CD4-positive, alpha-beta T cell (primary cell): Measurements from ENCODE around the gene UPK1B. TPM values are rescaled to one million over a fixed set of nuclear protein-coding genes. Genes with fewer than 3 reads are reported as not detected.

Experiments used
- ATAC-seq: fragments of 200-7000 bp; cut with Tn5 transposase; one replicate; pipeline ENCODE4 v1.10.0; 2022; ENCODE audit warnings: mild to moderate bottlenecking; ENCODE audit not compliant: poor library complexity
- CTCF ChIA-PET: fragments of 350-600 bp; sonication (Branson Sonifier 250); formaldehyde crosslinking; loops from one replicate; lab custom pipeline; 2021; ENCODE audit warnings: antibody characterized with exemption, inconsistent platforms; lab: Charles Lee
- POLR2A ChIA-PET: fragments of 350-600 bp; sonication (Branson Sonifier 250); formaldehyde crosslinking; loops from one replicate; lab custom pipeline; 2021; ENCODE audit warnings: antibody characterized with exemption, inconsistent platforms; lab: Charles Lee
- DNase-seq, 14 experiments: peaks; one replicate each; pipeline ENCODE4 v3.0.0-alpha.2; 2013 to 2020; ENCODE audit warnings: mixed read lengths in 2 of 14
- H3K27ac ChIP-seq, 2 donors: one replicate each; pipeline versions ENCODE4 v1.5.1 to v1.7.0; 2013; ENCODE audit warnings: low read length in 2 of 2, low read depth in 1 of 2, mild to moderate bottlenecking in 1 of 2
- H3K27me3 ChIP-seq, 2 experiments: 1 replicate in 1 of 2; 2 replicates in 1 of 2; pipeline versions ENCODE4 v1.6.1 to v1.7.0; 2013; ENCODE audit warnings: low read length in 2 of 2, control low read depth in 1 of 2, mild to moderate bottlenecking in 1 of 2, moderate library complexity in 1 of 2; ENCODE audit not compliant: insufficient read depth in 2 of 2, control insufficient read depth in 1 of 2
- H3K36me3 ChIP-seq: one replicate; pipeline ENCODE4 v1.6.1; 2013; ENCODE audit warnings: low read length, control low read depth; ENCODE audit not compliant: insufficient read depth
- H3K4me1 ChIP-seq: one replicate; pipeline ENCODE4 v1.6.1; 2013; ENCODE audit warnings: low read length, control low read depth; ENCODE audit not compliant: insufficient read depth
- H3K4me3 ChIP-seq: one replicate; pipeline ENCODE4 v1.5.1; 2013; ENCODE audit warnings: mild to moderate bottlenecking, low read length, moderate library complexity
- H3K9me3 ChIP-seq, 2 experiments: 1 replicate in 1 of 2; 2 replicates in 1 of 2; pipeline versions ENCODE4 v1.6.1 to v1.7.0; 2013; ENCODE audit warnings: low read length in 2 of 2, mild to moderate bottlenecking in 2 of 2, control low read depth in 1 of 2, moderate library complexity in 1 of 2; ENCODE audit not compliant: control insufficient read depth in 1 of 2, insufficient read depth in 1 of 2
- H3K27ac Mint-ChIP-seq: one replicate; pipeline ENCODE4 v1.8.0; 2020; ENCODE audit warnings: mixed read lengths
- H3K27me3 Mint-ChIP-seq: one replicate; pipeline ENCODE4 v1.8.0; 2021; ENCODE audit warnings: mixed read lengths
- H3K36me3 Mint-ChIP-seq: one replicate; pipeline ENCODE4 v1.8.0; 2021; ENCODE audit warnings: low read depth, mixed read lengths
- H3K4me1 Mint-ChIP-seq: one replicate; pipeline ENCODE4 v1.8.0; 2021; ENCODE audit warnings: low read depth, mixed read lengths
- H3K4me3 Mint-ChIP-seq: one replicate; pipeline ENCODE4 v1.8.0; 2020; ENCODE audit warnings: mild to moderate bottlenecking, mixed read lengths
- H3K9me3 Mint-ChIP-seq: one replicate; pipeline ENCODE4 v1.8.0; 2020; ENCODE audit warnings: mixed read lengths
- CTCF ChIP-seq: fragments of 200-600 bp; IDR thresholded peaks from one replicate; pipeline ENCODE4 v1.8.0; 2022; ENCODE audit warnings: antibody characterized with exemption, mild to moderate bottlenecking
- intact Hi-C, 2 experiments: fragments of 100-400 bp; cut with DNase I in 1 of 2; cut with micrococcal nuclease in 1 of 2; formaldehyde crosslinking; loops; one replicate each; pipeline versions ENCODE4 v1.15.1 to v1.9.0; 2023 to 2025; cut with DNase I, micrococcal nuclease
- total RNA-seq, 174 experiments: library from RNA in 2 of 174; stranded (reverse) in 2 of 174; gene quantifications; one replicate each; pipeline ENCODE4 v1.2.3 and lab custom pipeline; 2021 to 2026

The UPK1B gene
- total RNA-seq, 2 experiments from 2014 or later: not detected

GRCh38 chr3:119238363-119238762 is 65.0 kb downstream of the UPK1B start:
- H3K36me3 Mint-ChIP-seq: peaks cover 35% of the 10 kb centered on the region
- intact Hi-C loops: loop anchor here in 1 of 2 experiments (5.0 kb wide), 1 partner anchor 36 kb away; no protein-coding TSS in a partner anchor
- H3K4me1 ChIP-seq: peaks cover 50% of the 10 kb centered on the region
- peak overlapping the region; percentile 93 for H3K4me3 Mint-ChIP-seq
- ATAC-seq (no peak), DNase-seq (peak in 2 of 14 experiments; percentile 27 to 41)
- peaks cover 33% of the 10 kb centered on the region for H3K36me3 ChIP-seq
- H3K9me3 ChIP-seq: no peaks in the 10 kb centered on the region
- ChIA-PET POLR2A (interaction anchor here (1.3 to 2.1 kb wide), 2 partner anchors 19 to 260 kb away, joined by 5 to 8 read pairs; partner anchors contain the start of gene TIMMDC1), CTCF (interaction anchor here (2.3 kb wide), 1 partner anchor 115 kb away, joined by 4 read pairs; no protein-coding TSS in a partner anchor)
- peak overlapping the region; percentile 83 for H3K27ac Mint-ChIP-seq
- no peaks in the 10 kb centered on the region for H3K27me3 Mint-ChIP-seq
- H3K27ac ChIP-seq: peak overlapping the region; percentile 39 to 81
- H3K4me1 Mint-ChIP-seq: peaks cover 71% of the 10 kb centered on the region
- no peaks in the 10 kb centered on the region for H3K9me3 Mint-ChIP-seq
- TF ChIP-seq CTCF: no peak
- no peaks in the 10 kb centered on the region for H3K27me3 ChIP-seq
- peak overlapping the region; percentile 79 for H3K4me3 ChIP-seq

- peak overlapping the region; percentile 79 for H3K4me3 ChIP-seq
- H3K27me3 Mint-ChIP-seq: no peaks in the 10 kb centered on the region
- ATAC-seq (peak; percentile 38), DNase-seq (peak in 2 of 14 experiments; percentile 43 to 48)
- H3K4me3 Mint-ChIP-seq: peak overlapping the region; percentile 93
- peak overlapping the region; percentile 83 for H3K27ac Mint-ChIP-seq
- peaks cover 26% of the 10 kb centered on the region for H3K36me3 ChIP-seq
- ChIA-PET CTCF (interaction anchor here (0.9 to 3.1 kb wide), 3 partner anchors 114 to 357 kb away, joined by 3 to 15 read pairs (median 4); no protein-coding TSS in a partner anchor), POLR2A (interaction anchor here (0.8 to 1.3 kb wide), 5 partner anchors 19 to 259 kb away, joined by 3 to 4 read pairs (median 3); partner anchors contain the start of genes ARHGAP31 and TIMMDC1)
- peak overlapping the region; percentile 39 to 81 for H3K27ac ChIP-seq
- peaks cover 61% of the 10 kb centered on the region for H3K4me1 Mint-ChIP-seq
- H3K27me3 ChIP-seq: no peaks in the 10 kb centered on the region
- intact Hi-C loops: loop anchor here in 1 of 2 experiments (5.0 kb wide), 1 partner anchor 37 kb away; no protein-coding TSS in a partner anchor
- H3K36me3 Mint-ChIP-seq: peaks cover 27% of the 10 kb centered on the region
- no peaks in the 10 kb centered on the region for H3K9me3 ChIP-seq
- peaks cover 43% of the 10 kb centered on the region for H3K4me1 ChIP-seq
- no peak for TF ChIP-seq CTCF
- no peaks in the 10 kb centered on the region for H3K9me3 Mint-ChIP-seq
Measured at GRCh38 chr3:119239206-119239820, 65.9 kb downstream of the UPK1B start.

- H3K36me3 Mint-ChIP-seq: peaks cover 18% of the 10 kb centered on the region
- H3K27ac Mint-ChIP-seq: peak overlapping the region; percentile 83
- H3K4me3 Mint-ChIP-seq: peak overlapping the region; percentile 93
- no peaks in the 10 kb centered on the region for H3K9me3 Mint-ChIP-seq
- intact Hi-C loops: loop anchor here (2.0 to 5.0 kb wide), 5 partner anchors 55 to 355 kb away; partner anchors contain the start of genes ARHGAP31 (in 1 of the 2) and TMEM39A (in 1 of the 2)
- ATAC-seq: no peak
- ChIA-PET CTCF (interaction anchor here (0.9 to 3.1 kb wide), 8 partner anchors 9 to 358 kb away, joined by 3 to 19 read pairs (median 6); partner anchors contain the start of gene ARHGAP31), POLR2A (interaction anchor here (1.0 to 2.0 kb wide), 15 partner anchors 15 to 357 kb away, joined by 3 to 36 read pairs (median 8); partner anchors contain the start of genes ARHGAP31, IGSF11 and TIMMDC1)
- DNase-seq: peak in 4 of 14 experiments; percentile 14 to 45 (median 36)
- H3K9me3 ChIP-seq: no peaks in the 10 kb centered on the region
- H3K4me1 Mint-ChIP-seq: peaks cover 53% of the 10 kb centered on the region
- peaks cover 18% of the 10 kb centered on the region for H3K36me3 ChIP-seq
- TF ChIP-seq CTCF: no peak
- H3K27me3 ChIP-seq: no peaks in the 10 kb centered on the region
- H3K27me3 Mint-ChIP-seq: no peaks in the 10 kb centered on the region
- peak overlapping the region; percentile 81 to 86 for H3K27ac ChIP-seq
- peaks cover 40% of the 10 kb centered on the region for H3K4me1 ChIP-seq
- H3K4me3 ChIP-seq: peak overlapping the region; percentile 79
Measured at GRCh38 chr3:119240101-119240590, 66.7 kb downstream of the UPK1B start.
